MCF 10A (cell line): ENCODE measurements around the gene ARPIN. TPM values are rescaled to one million over a fixed set of nuclear protein-coding genes. Genes with fewer than 3 reads are reported as not detected.

Experiments used
- microRNA-seq: library from miRNA; unstranded; fragments of <30 nt; microRNA quantifications from one replicate; pipeline ENCODE4 v1.2.0, GENCODE V29; 2022
- total RNA-seq: library from RNA; stranded (reverse); gene quantifications from 2 replicates; pipeline ENCODE4 v1.2.3, GENCODE V29; 2022

The ARPIN gene
- total RNA-seq, 1 experiment from 2014 or later = 7.1 TPM

Small RNA genes within 50 kb of the gene (microRNA-seq; reads per million reads assigned to microRNA genes)
- not detected for gene MIR5009
- gene MIR5094 = 0.40 reads per million

Other genes with a start within 250 kb of the ARPIN start
- 0.09 and 0.17 TPM in 2 replicates for gene PLIN1, start 233.6 kb downstream of the ARPIN start, total RNA-seq
- gene PEX11A, start 222.2 kb downstream of the ARPIN start, total RNA-seq = 3.4 and 3.9 TPM in 2 replicates
- 0.33 and 0.47 TPM in 2 replicates for gene WDR93, start 222.1 kb downstream of the ARPIN start, total RNA-seq
- gene MESP1, start 161.7 kb downstream of the ARPIN start, total RNA-seq = 0.58 and 1.6 TPM in 2 replicates
- gene MESP2, start 136.6 kb downstream of the ARPIN start, total RNA-seq = not detected in 2 replicates
- 252 and 294 TPM in 2 replicates for gene ANPEP, start 98.1 kb downstream of the ARPIN start, total RNA-seq
- 38.4 and 39.5 TPM in 2 replicates for gene AP3S2, start 19.0 kb downstream of the ARPIN start, total RNA-seq
- 27.3 and 32.2 TPM in 2 replicates for gene ZNF710, start 88.4 kb upstream of the ARPIN start, total RNA-seq
- gene IDH2, start 189.5 kb upstream of the ARPIN start, total RNA-seq = 4.2 and 10.2 TPM in 2 replicates